Left kidney (tissue), 2 donors: Measurements from ENCODE around the gene SSTR3. TPM values are rescaled to one million over a fixed set of nuclear protein-coding genes. Genes with fewer than 3 reads are reported as not detected.

Experiments
- DNase-seq: peaks from one replicate; pipeline ENCODE4 v3.0.0-alpha.2; 2013
- polyA plus RNA-seq: library from polyadenylated mRNA; unstranded; fragments of 120-200 nt; gene quantifications from one replicate; pipeline ENCODE4 v1.2.1, GENCODE V29; 2013; ENCODE audit not compliant: insufficient read length

SSTR3 gene
- polyA plus RNA-seq, 1 donor, result 0.75 TPM

- DNase-seq, result no peak
These were observed 14.6 kb downstream of the SSTR3 start for GRCh38 chr22:37197451-37198257.

- no peak for DNase-seq
These were observed 15.5 kb downstream of the SSTR3 start for GRCh38 chr22:37196539-37197450.

DNA sequence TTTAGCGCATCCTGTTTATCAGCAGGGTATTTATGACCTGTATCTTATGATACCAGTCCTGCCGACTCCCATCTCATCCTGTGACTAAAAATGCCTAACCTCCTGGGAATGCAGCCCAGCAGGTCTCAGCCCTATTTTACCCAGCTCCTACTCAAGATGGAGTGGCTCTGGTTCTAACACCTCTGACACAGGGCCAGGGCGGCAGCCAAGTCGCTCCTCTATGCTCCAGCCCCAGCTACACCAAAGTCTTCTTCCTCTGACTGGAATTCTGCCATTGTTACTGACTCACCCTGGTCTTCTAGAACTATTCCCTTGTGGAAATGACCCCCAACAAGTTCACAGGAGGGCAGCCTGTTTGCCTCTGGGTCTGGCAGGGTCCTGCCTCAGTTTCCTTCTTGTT is 16.4 kb downstream of the SSTR3 start:
- no peak for DNase-seq

DNA sequence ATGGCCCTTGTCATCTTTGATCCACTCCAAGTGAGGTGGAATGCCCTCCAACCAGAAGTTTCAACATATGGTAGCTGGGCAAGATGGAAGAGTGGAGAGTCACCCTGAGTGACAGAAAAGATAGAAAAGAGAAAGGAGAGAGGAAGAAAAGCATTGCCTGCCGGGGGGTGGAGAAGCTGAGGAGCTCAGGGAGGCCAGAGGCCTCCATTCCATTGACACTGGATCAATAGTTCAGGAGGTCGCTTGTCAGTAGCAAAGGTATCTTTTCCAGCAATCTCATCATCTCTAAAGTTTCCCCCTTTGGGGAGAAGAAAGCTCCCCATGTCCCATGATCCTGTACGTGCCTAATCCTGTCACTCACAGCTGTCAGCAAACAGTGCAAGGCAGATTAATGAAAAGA is 17.5 kb downstream of the SSTR3 start:
- DNase-seq, result no peak

GRCh38 chr22:37193629-37194191 is 18.6 kb downstream of the SSTR3 start:
- peak; percentile 70 for DNase-seq

DNA sequence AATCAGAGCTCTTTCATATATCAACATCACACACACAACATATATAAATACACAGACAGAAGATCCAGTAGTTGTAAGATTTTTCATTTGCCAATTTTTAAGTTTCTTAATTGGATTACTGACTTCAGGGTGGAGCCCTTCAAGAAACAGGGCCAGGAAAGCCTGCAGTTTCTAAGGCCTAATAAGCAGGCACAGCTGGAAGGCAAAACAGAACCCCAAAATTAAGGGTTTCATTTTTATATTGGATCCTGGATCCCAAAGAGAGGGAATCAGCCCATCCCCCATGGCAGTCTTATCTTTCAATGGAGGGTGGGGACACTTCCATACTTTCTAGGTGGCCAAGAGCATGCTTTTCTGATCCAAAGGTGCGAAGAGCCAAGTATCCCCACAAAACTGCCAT is 19.5 kb downstream of the SSTR3 start:
- DNase-seq, result no peak

GRCh38 chr22:37192204-37192603 is 20.1 kb downstream of the SSTR3 start:
- no peak for DNase-seq

GRCh38 chr22:37190262-37190780 is 22.0 kb downstream of the SSTR3 start:
- DNase-seq, result no peak

- DNase-seq, result no peak
These were observed 23.3 kb downstream of the SSTR3 start for GRCh38 chr22:37188901-37189466.

DNA sequence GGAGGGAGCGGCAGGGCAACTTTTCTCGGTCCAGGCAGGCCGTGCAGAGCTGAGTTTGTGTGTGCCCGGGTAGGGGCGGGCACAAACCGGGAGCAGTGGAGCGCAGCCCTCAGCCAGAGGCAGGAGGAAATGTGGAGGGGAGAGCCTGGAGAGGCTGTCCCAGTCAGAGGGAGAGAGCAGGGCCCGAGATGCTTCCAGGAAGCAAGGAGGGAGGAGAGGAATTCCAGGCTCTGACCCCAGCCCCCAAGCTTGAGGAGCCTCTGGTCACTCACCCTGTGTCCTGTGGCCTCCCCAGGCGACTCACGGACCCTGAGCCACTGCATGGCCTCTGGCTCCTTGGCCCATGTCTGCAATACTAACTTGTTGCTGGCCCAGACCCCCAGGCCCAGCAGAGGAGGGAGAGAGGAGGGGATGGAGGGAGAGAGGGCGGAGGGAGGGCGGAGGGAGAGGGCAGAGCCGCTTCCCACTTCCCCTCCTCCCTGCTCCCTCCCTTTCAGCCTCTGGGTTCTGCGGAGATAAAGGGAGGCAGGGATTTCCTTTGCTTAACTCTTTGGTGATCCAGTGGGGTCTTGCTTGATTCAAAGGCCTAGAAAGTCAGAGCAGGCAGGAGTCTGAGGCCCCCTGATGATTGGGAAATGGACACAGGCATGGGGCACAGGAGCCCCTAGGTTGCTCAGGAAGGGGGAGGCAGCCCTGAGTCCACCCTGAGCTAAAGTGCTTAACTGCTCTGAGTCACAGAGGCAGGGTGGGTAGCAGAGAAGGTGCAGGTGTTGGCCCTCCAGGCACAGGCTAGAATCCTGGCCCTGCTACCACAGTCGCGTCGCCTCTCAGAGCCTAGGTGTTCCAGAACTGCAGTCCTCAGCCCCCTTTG is 24.2 kb downstream of the SSTR3 start, which contains the start of gene C1QTNF6:
Gene C1QTNF6 (minus strand): TSS at position 357 of the 871 bp plus-strand sequence. CDS start 34 bp downstream, at position 323.
- DNase-seq, result peak; percentile 81

DNA sequence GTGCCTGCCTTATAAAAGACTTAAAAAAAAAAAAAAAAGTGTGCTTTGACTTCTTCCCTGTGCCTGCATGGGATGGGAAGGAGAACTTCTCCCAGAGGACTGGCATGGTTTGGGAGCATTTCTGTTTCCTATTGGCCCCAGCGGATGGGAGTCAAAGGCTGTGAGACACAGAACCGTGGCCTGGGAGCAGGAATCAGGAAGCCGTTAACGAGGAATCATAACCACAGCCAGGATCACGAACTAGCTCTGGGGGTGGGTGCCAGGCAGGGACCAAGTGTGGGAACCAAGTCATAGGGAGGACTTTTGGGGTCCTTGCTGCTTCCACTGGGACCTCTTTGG is 24.8 kb downstream of the SSTR3 start:
- DNase-seq, result no peak

DNA sequence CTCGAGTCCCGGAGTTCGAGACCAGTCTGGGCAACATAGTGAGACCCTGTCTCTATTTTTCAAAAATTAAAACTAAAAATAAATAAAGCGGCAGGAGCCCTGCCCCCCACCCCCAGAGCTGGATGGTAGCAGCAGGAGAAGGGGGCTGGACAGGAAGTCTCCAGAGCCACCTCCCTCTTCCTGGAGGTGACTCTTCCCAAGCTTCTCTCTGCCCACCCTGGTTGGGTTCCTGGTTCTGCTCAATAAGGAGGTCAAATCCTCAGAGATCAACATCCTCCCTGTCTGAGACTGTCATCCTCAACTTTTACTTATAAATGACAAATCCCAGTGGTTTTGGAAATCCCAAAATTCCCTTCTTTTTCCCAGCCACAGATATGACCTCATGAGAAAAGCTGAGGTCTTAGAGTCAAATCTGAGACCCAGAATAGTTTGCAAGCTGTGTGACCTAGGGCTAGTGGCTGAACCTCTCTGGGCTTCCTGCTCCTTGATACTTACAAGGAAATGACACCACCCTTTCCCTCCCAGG is 25.2 kb downstream of the SSTR3 start:
- no peak for DNase-seq

GRCh38 chr22:37186228-37186996 is 25.9 kb downstream of the SSTR3 start:
- peak; percentile 76 for DNase-seq

DNA sequence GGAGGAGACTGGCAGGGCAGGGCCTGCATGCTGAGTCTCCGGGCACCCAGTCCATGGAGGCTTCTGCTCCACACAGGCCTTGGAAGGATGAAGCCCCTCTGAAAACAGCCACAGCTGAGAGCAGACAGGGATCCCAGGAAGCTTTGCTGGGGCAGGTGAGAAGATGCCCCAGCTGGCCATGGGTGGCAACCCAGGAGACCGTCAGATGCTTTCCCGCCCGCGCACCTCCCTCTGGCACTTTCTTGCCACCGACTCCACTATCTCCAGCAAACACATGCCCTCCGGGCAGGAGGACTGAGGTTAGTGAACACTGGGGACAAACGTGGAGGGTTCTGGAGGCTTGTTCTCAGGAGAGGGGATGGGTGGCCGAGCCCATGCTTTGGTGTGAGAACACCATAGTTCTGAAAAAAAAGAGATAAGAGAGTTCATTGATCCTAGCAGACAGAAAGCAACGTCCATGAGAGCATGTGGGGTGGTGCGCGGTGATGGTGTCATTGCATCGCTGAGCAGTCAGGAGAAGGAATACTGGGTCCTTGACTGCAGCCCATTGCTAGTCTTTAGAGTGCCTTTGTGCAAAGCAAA is 26.5 kb downstream of the SSTR3 start:
- DNase-seq, result no peak

DNA sequence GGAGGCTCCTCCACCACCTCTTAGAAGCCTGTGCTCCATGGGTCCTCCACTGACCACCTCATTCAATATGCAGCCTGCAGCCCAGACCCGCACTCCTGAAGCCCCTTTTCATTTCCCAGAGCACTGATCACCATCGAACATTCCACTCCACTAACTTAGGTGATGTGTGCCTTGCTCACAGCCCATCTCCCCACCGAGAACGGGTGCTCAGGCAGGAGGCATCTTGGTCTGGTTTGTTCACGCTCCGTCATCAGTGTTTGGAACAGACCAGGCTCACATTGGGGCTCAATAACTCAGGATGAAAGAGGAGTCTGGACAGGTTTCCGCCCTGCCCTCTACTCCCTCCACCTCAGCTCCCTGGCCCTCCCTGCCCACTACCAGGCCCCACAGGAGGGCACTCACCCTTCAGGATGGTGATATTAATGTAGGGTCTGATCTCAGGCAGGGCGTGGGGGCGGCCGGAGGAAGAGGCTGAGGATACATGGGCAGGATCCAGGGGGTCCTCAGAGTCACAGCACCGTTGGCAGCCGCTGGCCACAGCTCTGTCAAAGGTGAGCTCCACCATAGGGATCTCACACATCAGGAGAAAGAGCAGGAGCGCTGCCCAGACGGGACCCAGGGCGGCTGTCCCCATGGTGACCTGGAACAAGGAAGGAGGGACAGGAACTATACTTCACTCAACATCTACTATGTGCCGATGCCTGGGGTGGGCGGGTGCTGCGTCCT is 27.3 kb downstream of the SSTR3 start:
- no peak for DNase-seq

DNA sequence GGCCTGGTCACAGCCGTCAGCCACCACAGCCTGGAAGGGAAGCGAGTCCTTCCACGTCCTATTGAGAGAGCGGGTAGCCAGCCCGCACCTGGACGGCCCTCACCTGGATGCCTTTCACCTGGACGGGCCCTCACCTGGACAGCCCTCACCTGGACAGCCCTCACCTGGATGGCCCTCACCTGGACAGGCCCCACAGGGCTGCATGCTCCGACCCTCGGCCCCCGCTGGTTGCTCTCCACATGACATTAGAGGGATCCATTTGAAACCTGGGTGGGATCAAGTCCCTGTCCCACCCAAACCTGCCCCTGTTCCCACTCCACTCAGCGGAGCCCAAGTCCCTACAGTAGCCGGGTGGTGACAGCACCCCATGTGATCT is 27.9 kb downstream of the SSTR3 start:
- no peak for DNase-seq

GRCh38 chr22:37183432-37184379 is 28.6 kb downstream of the SSTR3 start:
- no peak for DNase-seq

- no peak for DNase-seq
These were observed 29.4 kb downstream of the SSTR3 start for GRCh38 chr22:37182949-37183245.
